GM19099 (cell line): Measurements from ENCODE around the gene SLC5A6.

Experiments
- POLR2A ChIP-seq: IDR thresholded peaks from 3 replicates; pipeline ENCODE4 v1.6.1; 2011; ENCODE audit warnings: low read depth; ENCODE audit not compliant: insufficient read length; ENCODE audit errors: extremely low read depth

Gene SLC5A6

DNA sequence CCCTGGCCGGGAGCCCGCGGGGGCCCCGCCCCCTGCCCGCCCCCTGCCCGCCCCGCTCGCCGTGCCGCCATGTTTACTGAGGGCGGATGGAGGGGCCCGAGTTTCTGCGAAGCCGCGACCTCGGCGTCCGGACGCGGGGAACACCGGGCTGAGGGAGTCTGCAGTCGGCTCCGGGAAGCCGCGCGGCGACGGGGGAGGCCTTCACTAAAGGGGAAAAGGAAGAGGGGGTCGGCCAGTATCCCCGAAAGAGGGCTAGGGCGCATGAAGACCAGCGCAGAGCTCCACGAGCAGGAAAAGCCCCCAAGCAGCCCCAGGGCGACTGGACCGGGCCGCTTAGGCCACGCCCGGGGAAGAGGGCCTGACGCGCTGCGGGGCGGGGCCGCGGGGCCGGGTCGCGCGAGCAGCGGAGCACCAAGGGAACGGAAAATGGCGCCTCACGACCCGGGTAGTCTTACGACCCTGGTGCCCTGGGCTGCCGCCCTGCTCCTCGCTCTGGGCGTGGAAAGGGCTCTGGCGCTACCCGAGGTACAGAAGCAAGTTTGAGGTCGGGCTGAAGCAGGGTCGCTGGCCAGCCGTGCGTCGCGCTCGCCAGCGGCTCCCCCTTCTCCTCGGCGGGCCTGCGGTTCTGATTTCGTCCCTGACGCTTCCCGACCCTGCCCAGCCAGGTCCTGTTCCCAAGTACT is at the start of gene SLC5A6, which contains the start of gene ATRAID:
Gene SLC5A6, minus strand, starts transcription at position 326 of the 683 bp plus-strand sequence. CDS start 4,618 bp downstream, outside the sequence.
Gene ATRAID, plus strand, starts transcription at position 99 of the 683 bp plus-strand sequence. Its CDS starts 328 bp downstream, at position 427.
- peak; percentile 94 for TF ChIP-seq POLR2A

DNA sequence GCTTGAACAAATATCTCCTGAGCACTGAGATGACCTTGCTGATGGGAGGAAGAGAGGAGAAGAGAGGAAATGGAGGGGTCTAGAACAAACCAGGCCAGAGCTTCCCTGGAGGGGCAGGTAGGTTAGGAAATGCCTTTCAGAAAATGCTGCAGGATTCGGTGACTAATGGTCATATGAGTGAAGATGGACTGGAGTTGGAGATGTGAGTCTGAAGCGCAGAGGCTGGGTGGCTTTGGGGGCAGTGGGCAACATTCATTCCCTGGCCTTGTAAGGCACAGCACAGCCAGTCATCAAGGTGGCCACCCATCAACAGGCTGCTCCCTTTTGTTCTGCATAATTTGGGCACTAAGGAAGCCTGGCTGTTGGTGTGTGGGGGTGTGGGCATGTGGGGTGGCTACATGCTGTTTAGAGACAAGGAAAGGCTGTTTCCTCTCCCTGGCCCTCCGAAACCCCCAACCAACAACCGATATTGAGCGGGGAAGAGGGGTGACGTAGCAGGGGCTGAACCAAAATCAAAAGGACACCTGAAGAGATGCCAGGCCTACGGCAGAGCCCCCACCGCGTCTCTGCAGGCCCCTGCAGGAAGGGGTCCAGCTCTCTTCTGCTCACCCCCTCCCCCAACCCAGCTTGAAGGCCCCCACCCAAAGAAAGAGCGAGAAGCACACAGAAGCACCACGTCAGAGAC is 49.3 kb upstream of the SLC5A6 start:
- TF ChIP-seq POLR2A: no peak

DNA sequence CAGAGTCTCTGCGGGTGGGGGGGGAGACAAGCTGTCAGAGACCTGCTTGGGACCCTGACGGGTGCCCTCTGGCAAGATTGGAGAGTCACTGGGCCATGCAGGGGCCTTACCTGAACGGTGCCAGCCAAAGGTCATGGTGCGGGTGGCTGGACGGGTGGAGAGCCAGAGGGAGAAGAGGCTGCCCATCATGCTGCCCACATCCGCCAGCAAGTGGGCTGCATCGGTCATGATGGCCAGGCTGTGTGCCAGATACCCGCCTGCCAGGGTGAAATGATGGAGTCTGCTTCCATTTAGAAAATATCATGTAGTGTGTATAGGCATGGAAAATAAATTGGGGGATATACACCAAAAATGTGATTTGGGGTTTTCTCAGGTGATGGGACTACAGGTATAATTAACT is 46.0 kb upstream of the SLC5A6 start:
- no peak for TF ChIP-seq POLR2A

- no peak for TF ChIP-seq POLR2A
These were observed 44.9 kb upstream of the SLC5A6 start for GRCh38 chr2:27256855-27257454.

- TF ChIP-seq POLR2A: no peak
These were observed 43.6 kb upstream of the SLC5A6 start for GRCh38 chr2:27255660-27256059.

- TF ChIP-seq POLR2A: no peak
These were observed 43.1 kb upstream of the SLC5A6 start for GRCh38 chr2:27255187-27255586.

DNA sequence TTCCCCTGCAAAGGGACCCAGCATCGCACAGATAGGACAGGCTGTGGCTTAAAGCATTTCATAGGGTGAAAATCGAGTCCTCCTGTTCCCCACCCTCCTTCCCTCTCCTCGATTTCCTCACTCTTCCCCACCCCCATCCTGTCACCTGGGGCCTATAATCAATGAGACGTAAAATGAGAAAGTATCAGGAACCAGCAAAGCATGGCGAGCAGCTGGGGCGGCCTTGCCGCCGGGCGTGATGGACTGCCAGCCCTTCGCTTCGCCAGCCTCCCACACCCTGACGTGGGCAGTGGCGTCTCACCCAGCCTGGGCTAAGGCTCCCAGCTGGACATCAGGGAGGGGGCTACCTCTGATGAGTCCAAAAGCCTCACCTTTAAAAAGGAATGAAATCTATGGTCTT is 39.7 kb upstream of the SLC5A6 start:
- no peak for TF ChIP-seq POLR2A

GRCh38 chr2:27250652-27251379 is 38.7 kb upstream of the SLC5A6 start:
- TF ChIP-seq POLR2A: no peak

- no peak for TF ChIP-seq POLR2A
These were observed 38.0 kb upstream of the SLC5A6 start for GRCh38 chr2:27249891-27250651.

- no peak for TF ChIP-seq POLR2A
These were observed 37.3 kb upstream of the SLC5A6 start for GRCh38 chr2:27249159-27249890.

GRCh38 chr2:27247893-27248292 is 35.8 kb upstream of the SLC5A6 start:
- TF ChIP-seq POLR2A: no peak

DNA sequence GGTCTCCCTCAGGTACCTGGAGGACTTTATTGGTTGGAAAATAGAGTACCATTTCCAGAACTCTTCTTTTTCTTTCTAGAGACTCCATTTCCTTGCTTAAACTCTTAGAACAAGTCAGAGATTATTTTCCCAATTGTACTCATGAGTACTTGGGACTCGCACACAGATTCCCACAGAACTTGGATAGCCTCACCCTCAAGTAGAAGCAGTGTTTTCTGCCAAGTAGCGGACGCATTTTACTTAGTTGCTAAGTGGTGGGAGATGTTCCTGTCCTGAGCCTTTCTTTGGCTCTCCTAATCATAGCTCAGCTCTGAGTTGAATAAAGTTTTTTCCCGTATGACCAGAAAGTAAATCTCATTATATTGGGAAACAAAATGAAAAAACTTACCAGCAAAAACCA is 33.6 kb upstream of the SLC5A6 start:
- TF ChIP-seq POLR2A: no peak

DNA sequence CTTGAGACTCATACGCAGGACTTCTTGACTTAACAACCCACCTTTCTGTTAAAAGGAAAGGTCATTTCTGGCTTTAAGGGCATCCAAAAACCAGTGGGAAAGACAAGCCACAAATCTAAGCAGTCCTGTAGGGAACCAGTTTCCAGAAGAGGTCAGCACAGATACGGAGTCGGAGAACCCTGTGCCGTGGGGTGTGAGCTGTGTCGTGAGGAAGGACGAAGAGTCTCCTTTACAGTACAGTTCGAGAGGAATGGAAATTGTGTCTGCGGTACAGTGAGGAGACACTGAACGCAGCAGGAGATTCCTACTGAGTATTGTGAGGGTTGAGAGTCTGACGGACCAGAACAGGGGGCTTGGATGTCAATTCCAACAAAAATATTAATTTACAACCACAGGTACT is 33.0 kb upstream of the SLC5A6 start:
- no peak for TF ChIP-seq POLR2A
